SU-DHL-6 (cell line): ENCODE data around the gene STXBP5L.
"Not testable (repeated sequence)": the region's sequence is repeated elsewhere in the genome, so short reads cannot be mapped to it uniquely, and the experiment has no call there.

Experiments used
- H2AFZ ChIP-seq: fragments of 200-600 bp; sonication (generic); 2 replicates; pipeline ENCODE4 v1.6.1; 2014; ENCODE audit warnings: low read depth, mild to moderate bottlenecking, moderate library complexity, mixed read lengths, antibody characterized with exemption, low read length; ENCODE audit not compliant: severe bottlenecking
- H3F3A ChIP-seq: fragments of 200-600 bp; shearing (Covaris generic); 2 replicates; pipeline ENCODE4 v1.6.0; 2016; ENCODE audit warnings: antibody characterized with exemption, mild to moderate bottlenecking; ENCODE audit not compliant: insufficient read depth
- H3K27ac ChIP-seq: fragments of 200-600 bp; sonication (generic); 2 replicates; pipeline ENCODE4 v1.5.1; 2016; ENCODE audit warnings: low read depth, mild to moderate bottlenecking, low read length, moderate library complexity, mixed read lengths
- H3K27me3 ChIP-seq: fragments of 200-600 bp; sonication (generic), shearing (Covaris generic); 2 replicates; pipeline ENCODE4 v1.6.0; 2014; ENCODE audit warnings: mild to moderate bottlenecking, low read length
- H3K36me3 ChIP-seq: fragments of 200-600 bp; sonication (generic); 2 replicates; pipeline ENCODE4 v1.6.1; 2014; ENCODE audit warnings: mild to moderate bottlenecking, low read length, mixed read lengths
- H3K4me2 ChIP-seq: fragments of 300-600, 200-600 bp; shearing (Covaris generic), sonication (generic); 2 replicates; pipeline ENCODE4 v1.6.0; 2014; ENCODE audit warnings: low read length, low read depth, mild to moderate bottlenecking; ENCODE audit not compliant: poor library complexity, severe bottlenecking
- H3K4me3 ChIP-seq: fragments of 200-600 bp; sonication (generic); 2 replicates; pipeline ENCODE4 v1.5.1; 2014; ENCODE audit warnings: antibody characterized with exemption, low read length, mild to moderate bottlenecking, mixed read lengths; ENCODE audit not compliant: insufficient read depth, poor library complexity, severe bottlenecking
- H3K79me2 ChIP-seq: fragments of 200-600 bp; sonication (generic); 2 replicates; pipeline ENCODE4 v1.6.1; 2014; ENCODE audit warnings: mild to moderate bottlenecking, low read length, moderate library complexity; ENCODE audit not compliant: insufficient read depth
- H3K9ac ChIP-seq: fragments of 200-600 bp; sonication (generic); 2 replicates; pipeline ENCODE4 v1.7.0; 2014; ENCODE audit warnings: mild to moderate bottlenecking, low read length
- H3K9me2 ChIP-seq: fragments of 200-600 bp; sonication (generic); replicated peaks from 2 replicates; pipeline ENCODE4 v1.6.1; 2014; ENCODE audit warnings: low read length; ENCODE audit not compliant: insufficient read depth
- H3K9me3 ChIP-seq: fragments of 200-600 bp; sonication (generic); 2 replicates; pipeline ENCODE4 v1.6.1; 2014; ENCODE audit warnings: low read length, mixed read lengths; ENCODE audit not compliant: insufficient read depth
- H4K20me1 ChIP-seq: fragments of 200-600 bp; sonication (generic); 2 replicates; pipeline ENCODE4 v1.6.1; 2014; ENCODE audit warnings: low read depth, mild to moderate bottlenecking, antibody characterized with exemption, low read length, moderate library complexity, mixed read lengths
- EZH2phosphoT487 ChIP-seq: fragments of 200-600 bp; sonication (generic), shearing (Covaris generic); conservative IDR thresholded peaks from 2 replicates; pipeline ENCODE4 v1.6.1; 2018; ENCODE audit warnings: mild to moderate bottlenecking, antibody characterized with exemption, low read length, moderate library complexity, mixed read lengths
- TF ChIP-seq, protein P1 (sequence below): fragments of 200-600 bp; sonication (generic); IDR thresholded peaks from one replicate; pipeline ENCODE4 v1.5.1; 2017; ENCODE audit warnings: antibody characterized with exemption, mild to moderate bottlenecking, low read length, moderate library complexity; ENCODE audit not compliant: insufficient read depth, poor library complexity, severe bottlenecking

STXBP5L gene

DNA sequence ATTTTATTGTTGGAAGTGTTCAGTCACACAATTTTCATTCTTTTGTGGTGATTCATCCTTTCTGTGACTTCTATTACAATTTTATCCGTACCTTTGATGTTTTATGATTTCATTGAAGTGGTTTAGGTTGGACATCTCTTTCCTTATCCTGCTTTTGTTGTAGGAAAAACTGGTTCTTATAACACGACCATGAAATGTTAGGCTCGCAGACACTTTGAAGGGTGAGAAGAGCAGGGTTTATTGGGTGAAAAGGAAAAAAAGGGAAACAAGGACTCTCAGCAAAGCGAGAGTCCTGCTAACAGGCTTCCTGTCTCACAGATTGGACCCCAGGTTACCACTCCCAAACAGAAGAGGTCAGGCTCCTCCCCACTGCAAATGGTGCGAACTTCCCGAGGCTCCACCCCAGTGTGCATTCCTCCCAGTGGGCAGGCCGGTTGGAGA, 257.4 kb downstream of the STXBP5L start:
- H3K27ac ChIP-seq, result no peak overlapping the region
- H3K79me2 ChIP-seq, result no peaks in the 10 kb centered on the region
- no peak overlapping the region for H3K4me2 ChIP-seq
- TF ChIP-seq, protein P1, sequence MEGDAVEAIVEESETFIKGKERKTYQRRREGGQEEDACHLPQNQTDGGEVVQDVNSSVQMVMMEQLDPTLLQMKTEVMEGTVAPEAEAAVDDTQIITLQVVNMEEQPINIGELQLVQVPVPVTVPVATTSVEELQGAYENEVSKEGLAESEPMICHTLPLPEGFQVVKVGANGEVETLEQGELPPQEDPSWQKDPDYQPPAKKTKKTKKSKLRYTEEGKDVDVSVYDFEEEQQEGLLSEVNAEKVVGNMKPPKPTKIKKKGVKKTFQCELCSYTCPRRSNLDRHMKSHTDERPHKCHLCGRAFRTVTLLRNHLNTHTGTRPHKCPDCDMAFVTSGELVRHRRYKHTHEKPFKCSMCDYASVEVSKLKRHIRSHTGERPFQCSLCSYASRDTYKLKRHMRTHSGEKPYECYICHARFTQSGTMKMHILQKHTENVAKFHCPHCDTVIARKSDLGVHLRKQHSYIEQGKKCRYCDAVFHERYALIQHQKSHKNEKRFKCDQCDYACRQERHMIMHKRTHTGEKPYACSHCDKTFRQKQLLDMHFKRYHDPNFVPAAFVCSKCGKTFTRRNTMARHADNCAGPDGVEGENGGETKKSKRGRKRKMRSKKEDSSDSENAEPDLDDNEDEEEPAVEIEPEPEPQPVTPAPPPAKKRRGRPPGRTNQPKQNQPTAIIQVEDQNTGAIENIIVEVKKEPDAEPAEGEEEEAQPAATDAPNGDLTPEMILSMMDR, result no peak
- H3K4me3 ChIP-seq, result no peak overlapping the region
- H4K20me1 ChIP-seq, result no peaks in the 10 kb centered on the region
- H2AFZ ChIP-seq, result no peak overlapping the region
- H3K27me3 ChIP-seq, result no peaks in the 10 kb centered on the region
- no peaks in the 10 kb centered on the region for H3K36me3 ChIP-seq
- H3K9ac ChIP-seq, result no peak overlapping the region
- H3F3A ChIP-seq, result no peaks in the 10 kb centered on the region
- H3K9me3 ChIP-seq, result no peaks in the 10 kb centered on the region
- H3K9me2 ChIP-seq, result no peaks in the 10 kb centered on the region

DNA sequence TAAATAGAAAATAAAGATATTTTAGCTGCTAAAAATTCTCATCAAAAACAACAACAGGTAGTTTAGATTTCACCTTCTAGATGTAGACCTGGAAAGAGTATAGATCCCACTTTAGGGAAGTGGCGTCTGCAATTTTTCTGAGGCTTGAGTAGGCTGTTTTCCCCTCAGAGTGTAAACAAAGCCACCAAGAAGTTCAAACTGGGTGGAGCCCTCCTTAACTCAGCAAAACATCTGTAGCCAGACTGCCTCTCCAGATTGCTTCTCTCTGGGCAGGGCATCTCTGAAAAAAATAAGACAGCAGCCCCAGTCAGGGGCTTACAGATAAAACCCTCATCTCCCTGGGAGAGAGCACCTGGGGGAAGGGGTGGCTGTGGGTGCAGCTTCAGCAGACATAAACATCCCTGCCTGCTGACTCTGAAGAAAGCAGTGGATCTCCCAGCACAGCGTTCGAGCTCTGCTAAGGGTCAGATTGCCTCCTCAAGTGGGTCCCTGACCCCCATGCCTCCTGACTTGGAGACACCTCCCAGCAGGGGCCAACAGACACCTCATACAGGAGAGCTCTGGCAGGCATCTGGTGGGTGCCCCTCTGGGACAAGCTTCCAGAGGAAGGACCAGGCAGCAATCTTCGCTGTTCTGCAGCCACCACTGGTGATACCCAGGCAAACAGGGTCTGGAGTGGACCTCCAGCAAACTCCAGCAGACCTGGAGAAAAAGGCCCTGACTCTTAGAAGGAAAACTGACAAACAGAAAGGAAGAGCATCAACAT, 259.6 kb downstream of the STXBP5L start:
- Histone ChIP-seq H3F3A (no peaks in the 10 kb centered on the region), H3K9ac (no peak overlapping the region), H3K27ac (no peak overlapping the region), H3K36me3 (no peaks in the 10 kb centered on the region), H3K9me3 (no peaks in the 10 kb centered on the region), H3K79me2 (no peaks in the 10 kb centered on the region), H2AFZ (no peak overlapping the region), H3K4me3 (no peak overlapping the region), H3K27me3 (no peaks in the 10 kb centered on the region), H3K4me2 (no peak overlapping the region), H4K20me1 (no peaks in the 10 kb centered on the region), H3K9me2 (no peaks in the 10 kb centered on the region)
- TF ChIP-seq EZH2phosphoT487, result no peak
- TF ChIP-seq, protein P1, result no peak

DNA sequence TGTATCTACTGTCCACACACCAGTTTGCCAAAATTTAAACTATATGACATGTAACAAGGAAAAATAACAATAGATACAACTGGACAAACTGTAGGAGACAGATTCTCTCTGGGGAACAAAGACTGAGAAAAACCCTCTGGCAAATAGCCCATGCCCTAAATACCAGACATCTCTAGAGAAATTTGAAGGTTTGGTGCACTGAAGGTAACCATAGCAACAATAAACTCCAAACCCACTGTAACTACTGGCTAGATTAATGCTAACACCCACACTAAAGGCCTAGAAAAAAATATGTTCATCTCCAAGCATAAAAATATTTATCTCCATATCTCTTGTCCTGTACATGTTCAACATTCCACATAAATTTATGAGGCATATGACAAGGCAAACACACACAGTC, 267.1 kb downstream of the STXBP5L start:
- Histone ChIP-seq H3K4me2 (no peak overlapping the region), H4K20me1 (no peaks in the 10 kb centered on the region), H3K9me2 (0 out of 2 replicates have a peak, but pooled peaks cover 4% of the 10 kb centered on the region), H3K9ac (no peak overlapping the region), H3K27me3 (no peaks in the 10 kb centered on the region), H3K4me3 (no peak overlapping the region), H3K79me2 (no peaks in the 10 kb centered on the region), H2AFZ (no peak overlapping the region), H3K9me3 (no peaks in the 10 kb centered on the region), H3F3A (no peaks in the 10 kb centered on the region), H3K27ac (no peak overlapping the region), H3K36me3 (no peaks in the 10 kb centered on the region)
- no peak for TF ChIP-seq EZH2phosphoT487
- TF ChIP-seq, protein P1, result no peak

DNA sequence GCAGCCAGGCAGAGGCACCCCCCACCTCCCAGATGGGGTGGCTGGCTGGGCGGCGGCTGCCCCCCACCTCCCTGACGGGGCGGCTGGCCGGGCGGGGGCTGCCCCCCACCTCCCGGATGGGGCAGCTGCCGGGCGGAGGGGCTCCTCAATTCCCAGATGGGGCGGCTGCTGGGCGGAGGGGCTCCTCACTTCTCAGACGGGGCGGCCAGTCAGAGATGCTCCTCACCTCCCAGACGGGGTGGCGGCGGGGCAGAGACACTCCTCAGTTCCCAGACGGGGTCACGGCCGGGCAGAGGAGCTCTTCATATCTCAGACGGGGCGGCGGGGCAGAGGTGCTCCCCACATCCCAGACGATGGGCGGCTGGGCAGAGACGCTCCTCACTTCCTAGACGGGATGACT, 282.6 kb downstream of the STXBP5L start:
- not testable (repeated sequence) for H3K9me2 ChIP-seq, H3K4me3 ChIP-seq, H3K79me2 ChIP-seq, H3K27me3 ChIP-seq, H3K36me3 ChIP-seq, H3F3A ChIP-seq, H3K9me3 ChIP-seq, H2AFZ ChIP-seq, H3K27ac ChIP-seq, H3K9ac ChIP-seq, H3K4me2 ChIP-seq, H4K20me1 ChIP-seq
